NCI-H1048 (cell line): ENCODE results near the gene CLDN9.
"Not testable (repeated sequence)": the region's sequence is repeated elsewhere in the genome, so short reads cannot be mapped to it uniquely, and the experiment has no call there.

Source experiments
- DNase-seq: peaks from one replicate; lab custom pipeline; 2025; lab: John Stamatoyannopoulos, UW

The CLDN9 gene

GRCh38 chr16:3032624-3033023 lies 19.9 kb downstream of the CLDN9 start:
- DNase-seq: no peak

DNA sequence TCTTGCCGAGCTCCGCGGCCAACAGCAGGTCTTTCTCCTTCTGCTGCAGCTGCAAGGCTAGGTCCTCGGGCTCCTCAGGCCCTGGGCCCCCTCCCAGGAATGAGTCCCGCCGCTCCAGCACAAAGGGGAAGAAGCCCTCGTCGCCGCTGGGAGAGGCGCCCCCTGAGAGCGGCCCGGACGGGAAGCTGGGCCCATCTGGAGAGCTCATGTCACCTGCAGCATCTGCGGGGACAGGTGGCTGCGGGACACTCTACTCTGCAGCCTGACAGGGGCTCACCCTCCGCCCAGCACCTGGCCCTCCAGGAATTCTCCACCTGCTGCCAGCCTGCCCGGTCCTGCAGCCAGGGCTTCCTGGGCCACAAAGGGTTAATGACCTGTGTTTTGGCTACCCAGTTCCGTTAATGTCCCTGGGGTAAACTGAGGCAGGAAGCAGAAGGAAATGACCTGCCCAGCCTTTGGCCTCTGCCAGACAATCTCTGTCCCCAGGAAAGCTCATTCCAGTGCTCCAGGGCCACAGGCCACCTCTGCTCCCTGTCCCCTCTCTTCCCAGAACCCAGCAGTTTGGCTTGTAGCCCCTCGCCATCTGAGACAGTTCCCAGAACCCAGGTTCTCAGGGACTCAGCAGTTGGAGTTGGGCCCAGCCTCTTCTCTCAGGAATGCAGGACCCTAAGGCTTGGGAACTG lies 22.7 kb downstream of the CLDN9 start:
- no peak for DNase-seq

DNA sequence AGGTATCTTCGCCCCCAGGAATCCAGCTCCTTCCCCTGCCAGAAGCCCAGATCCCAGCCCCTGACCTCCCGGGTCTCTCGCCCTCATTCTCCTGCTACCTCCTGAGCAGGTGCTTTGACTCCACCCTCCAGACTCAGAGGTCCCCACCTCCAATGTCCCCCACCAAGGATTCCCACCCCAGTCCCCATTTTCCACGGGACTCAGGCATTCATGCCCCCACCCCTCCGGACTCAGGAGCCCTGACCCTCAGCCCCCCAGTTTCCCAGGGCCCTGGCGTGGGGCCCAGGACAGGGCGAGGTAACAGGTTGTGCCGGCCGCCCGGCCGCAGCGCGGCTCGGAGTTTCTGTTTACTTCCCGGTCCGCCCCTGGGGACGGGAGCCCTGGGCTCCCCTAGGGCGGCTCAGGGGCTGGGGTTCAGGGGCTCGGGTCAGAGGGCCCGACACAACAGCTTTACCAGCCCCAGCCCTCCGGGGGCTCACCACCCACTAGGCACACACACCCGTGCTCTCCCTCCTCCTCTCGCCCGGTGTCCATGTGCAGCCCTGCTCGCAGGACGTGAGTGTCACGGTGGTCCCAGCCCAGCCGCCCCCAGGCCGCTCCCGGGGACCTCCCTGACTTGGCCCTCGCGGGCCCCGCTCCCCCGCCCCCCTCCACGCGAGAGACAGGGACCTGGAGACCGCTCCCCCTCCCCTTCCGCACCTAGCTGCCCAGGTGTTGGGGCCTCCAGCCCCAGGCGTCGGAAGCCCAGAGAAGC lies 23.4 kb downstream of the CLDN9 start:
- no peak for DNase-seq

- no peak for DNase-seq
Measured at GRCh38 chr16:3036726-3037315, 24.1 kb downstream of the CLDN9 start, which contains the start of gene BICDL2. Gene BICDL2 (minus strand): TSS chr16:3036944. CDS start chr16:3035496, 1,448 bp downstream.

- DNase-seq: no peak
Measured at GRCh38 chr16:3038256-3038655, 25.5 kb downstream of the CLDN9 start.

DNA sequence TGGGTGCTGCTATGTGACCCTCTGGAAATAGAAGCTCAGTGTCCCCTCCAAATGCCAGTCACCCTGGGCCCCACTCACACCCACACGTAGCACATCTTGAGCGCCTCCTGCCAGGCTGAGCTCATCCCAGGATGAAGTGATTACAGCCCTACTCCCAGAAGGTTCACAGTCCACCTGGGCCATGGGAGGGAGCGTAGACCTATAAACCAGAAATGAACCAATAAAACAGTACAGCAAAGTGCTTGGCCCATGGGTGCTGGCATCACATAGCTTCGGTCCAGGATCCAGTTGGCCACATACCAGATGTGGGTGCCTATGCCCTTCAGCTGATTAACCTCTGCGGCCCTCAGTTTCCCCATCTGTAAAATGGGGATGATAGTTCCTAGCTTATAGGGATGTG lies 26.2 kb downstream of the CLDN9 start:
- DNase-seq: no peak

DNA sequence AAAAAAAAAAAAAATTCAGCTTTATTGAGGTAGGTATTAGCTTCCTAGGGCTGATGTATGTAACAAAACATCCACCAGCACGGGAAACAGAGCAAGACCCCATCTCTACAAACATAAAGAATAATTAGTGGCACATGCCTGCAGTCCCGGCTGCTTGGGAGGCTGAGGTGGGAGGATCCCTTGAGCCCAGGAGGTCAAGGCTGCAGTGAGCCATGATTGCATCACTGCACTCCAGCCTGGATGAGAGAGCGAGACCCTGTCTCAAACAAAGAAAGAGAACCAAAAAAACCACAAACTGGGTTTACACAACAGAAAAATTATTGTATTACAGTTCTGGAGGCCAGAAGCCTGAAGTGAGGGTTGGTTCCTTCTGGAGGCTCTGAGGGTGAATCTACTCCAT lies 29.7 kb downstream of the CLDN9 start:
- no peak for DNase-seq

- no peak for DNase-seq
Measured at GRCh38 chr16:3044708-3045107, 32.0 kb downstream of the CLDN9 start.

DNA sequence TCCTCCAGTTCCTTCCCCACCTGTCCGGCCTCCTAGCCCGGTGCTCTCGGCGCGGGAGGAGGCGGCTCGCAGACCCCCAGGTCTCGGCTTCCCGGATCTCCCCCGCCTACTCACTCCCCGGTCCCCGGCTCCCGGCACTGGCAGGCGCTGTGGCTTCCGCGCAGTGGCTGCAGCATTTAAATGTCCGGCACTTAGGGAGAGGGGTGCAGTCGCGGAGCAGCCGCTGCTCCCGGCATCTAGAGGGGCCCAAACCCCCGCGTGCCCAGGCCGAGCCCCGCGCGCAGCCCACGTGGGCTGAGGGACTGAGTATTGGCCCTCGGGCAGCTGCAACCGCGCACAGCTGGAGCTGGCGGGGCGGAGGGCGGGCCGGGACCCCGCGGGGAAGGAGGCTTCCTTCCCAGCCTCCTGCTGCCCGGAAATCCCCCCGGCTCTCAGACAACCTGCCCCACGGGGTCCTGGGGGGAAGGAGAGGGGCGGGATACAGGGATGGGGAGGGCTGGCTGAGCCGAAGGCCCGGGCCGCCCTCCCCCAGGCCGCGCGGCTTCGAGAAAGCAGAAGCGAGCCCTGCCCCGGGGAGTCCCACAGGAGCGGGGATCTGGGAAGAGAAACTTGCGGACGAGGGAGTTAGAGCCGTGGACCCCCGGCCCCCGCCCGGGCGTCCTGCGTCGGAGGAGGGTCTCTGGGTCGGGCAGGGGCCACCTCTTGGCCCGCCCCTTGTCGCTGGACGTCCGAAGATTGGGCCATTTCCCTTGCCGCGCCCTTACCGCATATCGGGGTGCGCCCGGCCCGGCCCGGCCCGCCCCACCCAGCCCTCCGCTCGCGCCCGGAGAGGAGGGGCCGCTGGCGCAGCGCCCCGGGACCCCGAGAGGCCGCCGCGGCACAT lies 33.3 kb downstream of the CLDN9 start, which contains the start of gene MMP25:
TSS of gene MMP25 (plus strand) at position 804 of the 883 bp plus-strand sequence. CDS start 357 bp downstream, outside the sequence.
- DNase-seq: no peak

DNA sequence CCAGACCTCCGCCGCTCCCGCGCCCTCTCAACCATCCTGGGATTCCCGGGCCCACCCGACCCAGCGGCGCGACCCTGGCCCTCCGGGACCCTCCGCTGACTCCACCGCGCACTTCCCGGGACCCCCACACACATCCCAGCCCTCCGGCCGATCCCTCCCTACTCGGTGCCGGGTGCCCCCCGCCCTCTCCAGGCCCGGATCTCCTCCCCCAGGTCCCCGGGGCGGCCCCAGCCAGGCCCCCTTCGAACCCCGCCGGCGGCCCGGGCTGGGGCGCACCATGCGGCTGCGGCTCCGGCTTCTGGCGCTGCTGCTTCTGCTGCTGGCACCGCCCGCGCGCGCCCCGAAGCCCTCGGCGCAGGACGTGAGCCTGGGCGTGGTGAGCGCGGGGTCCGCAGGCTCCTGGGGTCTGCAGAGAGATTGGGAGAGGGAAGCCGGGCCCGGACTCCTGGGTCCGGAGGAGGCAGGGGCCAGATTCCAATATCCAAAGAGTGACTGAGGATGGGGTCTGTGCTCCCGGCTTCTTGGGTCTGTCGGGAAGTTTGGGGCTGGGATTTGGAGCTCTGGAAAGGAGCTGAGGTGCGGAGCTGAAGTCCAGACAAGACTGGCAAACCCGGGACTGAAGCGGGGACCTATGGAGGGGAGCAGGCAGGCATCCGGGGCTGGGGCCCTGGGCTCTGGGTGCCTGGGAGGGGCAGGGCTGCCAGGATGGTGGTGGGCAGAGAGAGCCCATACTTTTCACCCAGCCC lies 34.1 kb downstream of the CLDN9 start:
- no peak for DNase-seq

DNA sequence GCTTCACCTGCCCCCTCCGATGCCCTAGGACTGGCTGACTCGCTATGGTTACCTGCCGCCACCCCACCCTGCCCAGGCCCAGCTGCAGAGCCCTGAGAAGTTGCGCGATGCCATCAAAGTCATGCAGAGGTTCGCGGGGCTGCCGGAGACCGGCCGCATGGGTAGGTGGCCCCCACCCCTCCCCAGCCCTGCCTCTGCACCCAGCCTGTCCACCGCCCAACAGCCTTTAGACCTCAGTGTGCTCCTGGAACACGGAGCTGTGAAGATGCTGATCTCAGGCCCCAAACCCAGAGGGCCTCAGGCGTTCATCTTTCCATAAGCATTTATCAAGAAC lies 34.6 kb downstream of the CLDN9 start:
- no peak for DNase-seq

DNA sequence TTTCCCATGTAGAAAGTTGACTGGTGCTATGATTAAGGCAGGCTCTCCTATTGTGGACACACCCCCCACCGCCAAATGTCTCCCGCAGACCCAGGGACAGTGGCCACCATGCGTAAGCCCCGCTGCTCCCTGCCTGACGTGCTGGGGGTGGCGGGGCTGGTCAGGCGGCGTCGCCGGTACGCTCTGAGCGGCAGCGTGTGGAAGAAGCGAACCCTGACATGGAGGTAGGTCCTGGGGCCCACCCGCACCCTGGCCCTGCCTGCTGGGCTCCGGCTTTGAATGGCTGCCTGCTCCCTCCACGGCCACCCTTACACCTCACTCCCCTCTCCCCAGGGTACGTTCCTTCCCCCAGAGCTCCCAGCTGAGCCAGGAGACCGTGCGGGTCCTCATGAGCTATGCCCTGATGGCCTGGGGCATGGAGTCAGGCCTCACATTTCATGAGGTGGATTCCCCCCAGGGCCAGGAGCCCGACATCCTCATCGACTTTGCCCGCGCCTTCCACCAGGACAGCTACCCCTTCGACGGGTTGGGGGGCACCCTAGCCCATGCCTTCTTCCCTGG lies 37.3 kb downstream of the CLDN9 start:
- DNase-seq: no peak

DNA sequence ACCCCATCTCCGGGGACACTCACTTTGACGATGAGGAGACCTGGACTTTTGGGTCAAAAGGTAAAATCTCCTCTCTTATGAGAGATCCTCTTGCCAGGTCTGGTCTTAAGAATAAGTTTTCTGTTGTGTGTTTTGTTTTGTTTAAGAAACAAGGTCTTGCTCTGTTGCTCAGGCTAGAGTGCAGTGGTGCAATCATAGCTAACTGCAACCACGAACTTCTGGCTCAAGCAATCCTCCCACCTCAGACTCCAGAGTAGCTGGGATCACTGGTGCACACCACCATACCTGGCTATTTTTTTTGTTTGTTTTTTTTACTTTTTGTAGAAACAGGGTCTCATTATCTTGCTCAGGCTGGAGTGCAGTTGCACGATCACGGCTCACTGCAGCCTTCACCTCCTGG lies 37.8 kb downstream of the CLDN9 start:
- no peak for DNase-seq

GRCh38 chr16:3051009-3051408 lies 38.3 kb downstream of the CLDN9 start:
- DNase-seq: no peak

DNA sequence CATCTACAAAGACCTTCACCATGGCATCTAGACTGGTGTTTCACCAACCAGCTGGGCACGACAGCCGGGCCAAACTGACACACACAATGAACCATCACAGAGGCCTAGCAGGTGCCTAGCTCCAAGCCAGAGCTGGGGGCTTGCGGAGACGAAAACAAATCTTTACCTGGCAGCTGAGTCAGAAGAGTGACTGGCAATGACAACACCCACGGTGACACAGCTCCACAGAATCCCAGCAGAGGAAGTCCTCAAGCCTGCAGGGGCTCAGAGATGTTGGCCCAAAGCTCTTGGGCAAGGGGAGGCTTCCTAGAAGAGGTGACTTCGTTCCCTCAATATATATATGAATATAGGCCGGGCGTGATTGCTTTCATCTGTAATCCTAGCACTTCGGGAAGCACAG lies 38.8 kb downstream of the CLDN9 start:
- no peak for DNase-seq

- not testable (repeated sequence) for DNase-seq
Measured at GRCh38 chr16:3052571-3053329, 40.0 kb downstream of the CLDN9 start.

DNA sequence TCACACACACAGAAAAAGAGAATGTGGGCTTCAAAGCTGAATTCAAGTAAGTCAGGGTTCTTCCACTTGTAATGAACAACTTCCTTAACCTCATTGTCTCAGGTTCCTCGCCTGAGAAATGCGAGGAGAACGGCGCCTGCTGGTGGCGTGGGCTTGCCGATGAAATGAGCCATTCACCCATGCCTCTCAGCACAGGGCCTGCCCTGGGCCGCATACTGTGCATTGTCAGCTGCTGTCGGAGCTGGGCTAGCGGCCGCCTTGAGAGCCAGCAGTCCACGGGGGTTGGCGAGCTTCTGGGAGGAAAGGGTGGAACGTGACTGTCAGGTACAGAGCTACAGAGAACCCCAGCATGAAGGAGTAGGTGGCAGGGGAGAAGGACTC lies 40.6 kb downstream of the CLDN9 start:
- DNase-seq: not testable (repeated sequence)

DNA sequence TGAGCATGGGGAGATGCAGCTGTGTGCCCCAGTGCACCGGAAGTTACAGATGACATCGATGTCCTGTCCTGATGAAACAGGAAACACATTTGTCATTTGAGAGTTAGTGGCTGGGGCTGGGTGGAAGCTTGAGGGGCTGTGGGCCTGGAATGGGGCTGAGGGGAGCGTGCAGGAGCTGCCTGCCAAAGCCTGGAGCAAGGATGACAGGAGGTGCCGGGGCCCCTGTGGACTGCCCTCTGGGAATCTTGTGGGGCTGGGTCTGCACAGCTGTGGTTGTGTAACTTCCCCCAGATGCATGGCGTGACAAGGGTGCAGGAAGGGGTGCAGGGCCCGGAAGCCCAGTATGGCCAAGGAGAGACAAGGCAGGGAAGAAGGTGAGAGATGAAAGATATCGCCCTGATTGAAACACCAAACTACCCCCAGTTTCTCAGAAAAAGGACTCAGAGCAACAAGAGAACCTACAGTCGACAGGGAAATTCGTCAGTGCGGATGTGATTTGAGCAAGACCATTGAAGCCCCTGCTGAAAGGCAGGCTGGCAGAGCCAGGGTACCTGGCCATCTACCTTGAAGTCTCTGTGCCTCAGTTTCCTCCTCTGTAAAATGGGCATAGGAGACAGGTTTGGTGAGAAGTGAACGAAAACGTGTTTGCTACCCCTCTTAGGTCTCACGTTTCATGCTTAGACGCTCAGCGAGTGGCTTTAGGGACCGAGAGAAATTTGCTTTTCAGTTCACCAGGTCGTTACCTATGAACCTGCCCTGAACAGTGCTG lies 42.4 kb downstream of the CLDN9 start:
- no peak for DNase-seq

- not testable (repeated sequence) for DNase-seq
Measured at GRCh38 chr16:3055734-3056115, 43.0 kb downstream of the CLDN9 start.
